ENCODE measurements around the gene BACE2.
A peak's percentile ranks its signal among the peaks of the same experiment; 100 is the strongest.

The BACE2 gene

GRCh38 chr21:41280115-41280919, 112.4 kb downstream of the BACE2 start:
- Histone ChIP-seq H4K20me1 (ENCODE audit: low read depth, low read length) (no peaks in the 10 kb centered on the region), H3K36me3 (ENCODE audit: low read length) (no peaks in the 10 kb centered on the region), H3K9ac (ENCODE audit: low read length) (no peak overlapping the region), H3K27me3 (ENCODE audit: low read length) (no peaks in the 10 kb centered on the region), H3F3A (ENCODE audit: insufficient read depth) (no peaks in the 10 kb centered on the region), H3K9me2 (replicated peaks; ENCODE audit: insufficient read depth, low read length) (no peaks in the 10 kb centered on the region), H3K4me3 (ENCODE audit: insufficient read depth, low read length, poor library complexity, severe bottlenecking) (no peak overlapping the region), H3K4me2 (ENCODE audit: low read depth, low read length, poor library complexity, severe bottlenecking) (no peak overlapping the region), H3K9me3 (ENCODE audit: insufficient read depth, low read length) (no peaks in the 10 kb centered on the region), H2AFZ (ENCODE audit: low read depth, low read length, severe bottlenecking) (no peak overlapping the region), H3K79me2 (ENCODE audit: insufficient read depth, low read length) (no peaks in the 10 kb centered on the region), H3K27ac (ENCODE audit: low read depth, low read length) (no peak overlapping the region)
- TF ChIP-seq EZH2phosphoT487 (conservative IDR thresholded peaks at IDR 0.05; ENCODE audit: low read length) (no peak), CTCF (IDR thresholded peaks at IDR 0.05; ENCODE audit: insufficient read depth, low read length, poor library complexity, severe bottlenecking) (no peak)

GRCh38 chr21:41282412-41282811, 114.5 kb downstream of the BACE2 start:
- no peaks in the 10 kb centered on the region for H3K27me3 ChIP-seq (ENCODE audit: low read length)
- no peaks in the 10 kb centered on the region for H3K9me3 ChIP-seq (ENCODE audit: insufficient read depth, low read length)
- H3K36me3 ChIP-seq (ENCODE audit: low read length), result no peaks in the 10 kb centered on the region
- H3K79me2 ChIP-seq (ENCODE audit: insufficient read depth, low read length), result no peaks in the 10 kb centered on the region
- no peak overlapping the region for H2AFZ ChIP-seq (ENCODE audit: low read depth, low read length, severe bottlenecking)
- H4K20me1 ChIP-seq (ENCODE audit: low read depth, low read length), result no peaks in the 10 kb centered on the region
- no peaks in the 10 kb centered on the region for H3K9me2 ChIP-seq (replicated peaks; ENCODE audit: insufficient read depth, low read length)
- H3K4me2 ChIP-seq (ENCODE audit: low read depth, low read length, poor library complexity, severe bottlenecking), result no peak overlapping the region
- TF ChIP-seq EZH2phosphoT487 (conservative IDR thresholded peaks at IDR 0.05; ENCODE audit: low read length) (no peak), CTCF (IDR thresholded peaks at IDR 0.05; ENCODE audit: insufficient read depth, low read length, poor library complexity, severe bottlenecking) (no peak)
- H3K27ac ChIP-seq (ENCODE audit: low read depth, low read length), result no peak overlapping the region
- no peak overlapping the region for H3K9ac ChIP-seq (ENCODE audit: low read length)
- no peaks in the 10 kb centered on the region for H3F3A ChIP-seq (ENCODE audit: insufficient read depth)
- H3K4me3 ChIP-seq (ENCODE audit: insufficient read depth, low read length, poor library complexity, severe bottlenecking), result no peak overlapping the region

- no peaks in the 10 kb centered on the region for H3K9me2 ChIP-seq (replicated peaks; ENCODE audit: insufficient read depth, low read length)
These were observed 115.4 kb downstream of the BACE2 start for GRCh38 chr21:41283211-41283818.

More at GRCh38 chr21:41283211-41283818, 115.4 kb downstream of the BACE2 start:
- H3K27ac ChIP-seq (ENCODE audit: low read depth, low read length), result no peak overlapping the region
- no peak overlapping the region for H3K9ac ChIP-seq (ENCODE audit: low read length)
- no peaks in the 10 kb centered on the region for H4K20me1 ChIP-seq (ENCODE audit: low read depth, low read length)
- no peak overlapping the region for H3K4me2 ChIP-seq (ENCODE audit: low read depth, low read length, poor library complexity, severe bottlenecking)
- H3K9me3 ChIP-seq (ENCODE audit: insufficient read depth, low read length), result no peaks in the 10 kb centered on the region
- H3K79me2 ChIP-seq (ENCODE audit: insufficient read depth, low read length), result no peaks in the 10 kb centered on the region
- no peaks in the 10 kb centered on the region for H3F3A ChIP-seq (ENCODE audit: insufficient read depth)
- no peak overlapping the region for H3K4me3 ChIP-seq (ENCODE audit: insufficient read depth, low read length, poor library complexity, severe bottlenecking)
- H2AFZ ChIP-seq (ENCODE audit: low read depth, low read length, severe bottlenecking), result no peak overlapping the region
- H3K36me3 ChIP-seq (ENCODE audit: low read length), result no peaks in the 10 kb centered on the region
- H3K27me3 ChIP-seq (ENCODE audit: low read length), result no peaks in the 10 kb centered on the region
- TF ChIP-seq EZH2phosphoT487 (conservative IDR thresholded peaks at IDR 0.05; ENCODE audit: low read length) (no peak), CTCF (IDR thresholded peaks at IDR 0.05; ENCODE audit: insufficient read depth, low read length, poor library complexity, severe bottlenecking) (peak; percentile 35)
